ENCODE data around the gene SYTL1. TPM values are rescaled to one million over a fixed set of nuclear protein-coding genes. Genes with fewer than 3 reads are reported as not detected.
A peak's percentile ranks its signal among the peaks of the same experiment; 100 is the strongest.

SYTL1 gene
- total and polyA plus RNA-seq, 7 donors = 0.13 to 1.3 (median 0.41) TPM

GRCh38 chr1:27393641-27394281, 51.9 kb downstream of the SYTL1 start:
- H3K27me3 ChIP-seq (ENCODE audit: insufficient read depth in 3 of 3, low read length in 2 of 3) = no peaks in the 10 kb centered on the region
- DNase-seq = no peak
- ATAC-seq = no peak
- no peak overlapping the region for H3K27ac ChIP-seq
- H3K4me1 ChIP-seq = peaks cover 8% of the 10 kb centered on the region
- TF ChIP-seq, protein P1, sequence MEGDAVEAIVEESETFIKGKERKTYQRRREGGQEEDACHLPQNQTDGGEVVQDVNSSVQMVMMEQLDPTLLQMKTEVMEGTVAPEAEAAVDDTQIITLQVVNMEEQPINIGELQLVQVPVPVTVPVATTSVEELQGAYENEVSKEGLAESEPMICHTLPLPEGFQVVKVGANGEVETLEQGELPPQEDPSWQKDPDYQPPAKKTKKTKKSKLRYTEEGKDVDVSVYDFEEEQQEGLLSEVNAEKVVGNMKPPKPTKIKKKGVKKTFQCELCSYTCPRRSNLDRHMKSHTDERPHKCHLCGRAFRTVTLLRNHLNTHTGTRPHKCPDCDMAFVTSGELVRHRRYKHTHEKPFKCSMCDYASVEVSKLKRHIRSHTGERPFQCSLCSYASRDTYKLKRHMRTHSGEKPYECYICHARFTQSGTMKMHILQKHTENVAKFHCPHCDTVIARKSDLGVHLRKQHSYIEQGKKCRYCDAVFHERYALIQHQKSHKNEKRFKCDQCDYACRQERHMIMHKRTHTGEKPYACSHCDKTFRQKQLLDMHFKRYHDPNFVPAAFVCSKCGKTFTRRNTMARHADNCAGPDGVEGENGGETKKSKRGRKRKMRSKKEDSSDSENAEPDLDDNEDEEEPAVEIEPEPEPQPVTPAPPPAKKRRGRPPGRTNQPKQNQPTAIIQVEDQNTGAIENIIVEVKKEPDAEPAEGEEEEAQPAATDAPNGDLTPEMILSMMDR (IDR thresholded peaks at IDR 0.05) = no peak
- no peaks in the 10 kb centered on the region for H3K9me3 ChIP-seq
- WGBS, 3 donors = 92 to 95% (median 93%) methylated on average over 18 of the region's 18 CpGs
- intact Hi-C loops (cut with DNase I) = loop anchor here (2.0 to 5.0 kb wide), 3 partner anchors 93 to 274 kb away; no protein-coding TSS in a partner anchor
- H3K4me3 ChIP-seq = no peak overlapping the region
- H3K36me3 ChIP-seq (ENCODE audit: insufficient read depth in 1 of 2, low read depth in 1 of 2) = no peaks in the 10 kb centered on the region

DNA sequence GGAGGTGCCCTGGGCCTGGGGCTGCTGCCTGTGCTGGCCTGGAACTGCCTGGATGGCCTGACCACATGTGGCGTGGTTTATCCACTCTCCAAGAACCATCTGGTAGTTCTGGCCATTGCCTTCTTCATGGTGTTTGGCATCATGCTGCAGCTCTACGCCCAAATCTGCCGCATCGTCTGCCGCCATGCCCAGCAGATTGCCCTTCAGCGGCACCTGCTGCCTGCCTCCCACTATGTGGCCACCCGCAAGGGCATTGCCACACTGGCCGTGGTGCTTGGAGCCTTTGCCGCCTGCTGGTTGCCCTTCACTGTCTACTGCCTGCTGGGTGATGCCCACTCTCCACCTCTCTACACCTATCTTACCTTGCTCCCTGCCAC, 52.4 kb downstream of the SYTL1 start:
- ATAC-seq = no peak
- no peak overlapping the region for H3K27ac ChIP-seq
- TF ChIP-seq, protein P1 (IDR thresholded peaks at IDR 0.05) = no peak
- no peaks in the 10 kb centered on the region for H3K36me3 ChIP-seq (ENCODE audit: insufficient read depth in 1 of 2, low read depth in 1 of 2)
- intact Hi-C loops (cut with DNase I) = loop anchor here (2.0 to 5.0 kb wide), 3 partner anchors 93 to 273 kb away; no protein-coding TSS in a partner anchor
- no peak overlapping the region for H3K4me3 ChIP-seq
- 73 to 96% (median 80%) methylated on average over 9 of the region's 9 CpGs for WGBS, 3 donors
- no peak for DNase-seq
- H3K9me3 ChIP-seq = no peaks in the 10 kb centered on the region
- H3K27me3 ChIP-seq (ENCODE audit: insufficient read depth in 3 of 3, low read length in 2 of 3) = no peaks in the 10 kb centered on the region
- H3K4me1 ChIP-seq = peaks cover 8% of the 10 kb centered on the region

DNA sequence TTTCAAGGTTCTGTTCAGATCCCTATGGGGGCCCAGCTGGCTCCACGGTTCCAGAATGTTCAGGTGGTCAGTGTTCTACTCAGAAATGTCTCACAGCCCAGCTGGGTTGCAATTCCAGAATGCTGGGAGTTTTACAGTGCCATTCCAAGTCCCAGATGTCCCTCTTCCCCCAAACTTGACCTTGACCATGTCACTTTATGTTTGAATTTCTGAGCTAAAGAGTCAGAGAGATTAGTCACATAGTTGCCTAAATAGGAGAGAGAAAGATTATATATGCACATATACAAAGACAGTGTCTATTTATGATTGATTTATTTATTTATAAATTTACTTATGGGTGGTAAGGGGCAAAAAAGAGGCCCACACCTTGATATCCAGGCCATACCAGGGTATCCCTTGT, 53.1 kb downstream of the SYTL1 start:
- H3K27ac ChIP-seq = no peak overlapping the region
- no peak for ATAC-seq

GRCh38 chr1:27395441-27396195, 53.8 kb downstream of the SYTL1 start:
- WGBS, 3 donors = 8 to 14% (median 11%) methylated on average over 9 to 10 of the region's 10 CpGs
- peaks cover 8% of the 10 kb centered on the region for H3K4me1 ChIP-seq
- H3K9me3 ChIP-seq = no peaks in the 10 kb centered on the region
- ATAC-seq = peak; percentile 38 to 56 (median 40)
- intact Hi-C loops (cut with DNase I) = loop anchor here (2.0 kb wide), 2 partner anchors 95 to 211 kb away; no protein-coding TSS in a partner anchor
- H3K27me3 ChIP-seq (ENCODE audit: insufficient read depth in 3 of 3, low read length in 2 of 3) = peaks cover 0 to 3% (median 0%) of the 10 kb centered on the region in 3 donors
- DNase-seq = peak; percentile 68 to 81
- H3K4me3 ChIP-seq = no peak overlapping the region
- H3K27ac ChIP-seq = no peak overlapping the region
- H3K36me3 ChIP-seq (ENCODE audit: insufficient read depth in 1 of 2, low read depth in 1 of 2) = no peaks in the 10 kb centered on the region
- TF ChIP-seq, protein P1 (IDR thresholded peaks at IDR 0.05) = peak; percentile 93

More for the DNA sequence above, 53.1 kb downstream of the SYTL1 start:
- H3K4me3 ChIP-seq = no peak overlapping the region
- peaks cover 8% of the 10 kb centered on the region for H3K4me1 ChIP-seq
- DNase-seq = no peak
- no peaks in the 10 kb centered on the region for H3K27me3 ChIP-seq (ENCODE audit: insufficient read depth in 3 of 3, low read length in 2 of 3)
- H3K9me3 ChIP-seq = no peaks in the 10 kb centered on the region
- TF ChIP-seq, protein P1 (IDR thresholded peaks at IDR 0.05) = no peak
- no peaks in the 10 kb centered on the region for H3K36me3 ChIP-seq (ENCODE audit: insufficient read depth in 1 of 2, low read depth in 1 of 2)
- 69 to 100% (median 70%) methylated on average over 1 of the region's 1 CpG for WGBS, 3 donors
- intact Hi-C loops (cut with DNase I) = loop anchor here (2.0 to 5.0 kb wide), 3 partner anchors 94 to 272 kb away; no protein-coding TSS in a partner anchor

Measured in psoas muscle (tissue), 8 donors.